H9 (cell line): ENCODE results near the gene EML4. TPM values are rescaled to one million over a fixed set of nuclear protein-coding genes. Genes with fewer than 3 reads are reported as not detected.

ENCODE experiments used
- DNase-seq: peaks from one replicate; pipeline ENCODE4 v3.0.0-alpha.2; 2017
- H2AFZ ChIP-seq: one replicate; pipeline ENCODE4 v1.6.1; 2013; ENCODE audit warnings: mild to moderate bottlenecking, low read length, control low read depth, moderate library complexity
- H2AK5ac ChIP-seq: 2 replicates; pipeline ENCODE4 v1.6.1; 2013; ENCODE audit warnings: low read length, control low read depth, mixed read lengths; ENCODE audit not compliant: insufficient read length
- H2BK120ac ChIP-seq: one replicate; pipeline ENCODE4 v1.6.1; 2013; ENCODE audit warnings: low read depth, mild to moderate bottlenecking, low read length, control low read depth, inconsistent platforms; ENCODE audit not compliant: poor library complexity, severe bottlenecking
- H2BK12ac ChIP-seq: 2 replicates; pipeline ENCODE4 v1.6.1; 2013; ENCODE audit warnings: low read length, control low read depth, mixed read lengths, low read depth; ENCODE audit not compliant: insufficient read length
- H2BK15ac ChIP-seq: 2 replicates; pipeline ENCODE4 v1.6.1; 2013; ENCODE audit warnings: low read depth, low read length, control low read depth
- H2BK20ac ChIP-seq: one replicate; pipeline ENCODE4 v1.6.1; 2013; ENCODE audit warnings: low read depth, mild to moderate bottlenecking, low read length, control low read depth, inconsistent platforms; ENCODE audit not compliant: poor library complexity, severe bottlenecking
- H2BK5ac ChIP-seq: 2 replicates; pipeline ENCODE4 v1.6.1; 2013; ENCODE audit warnings: low read length, control low read depth, mixed read lengths; ENCODE audit not compliant: insufficient read length
- H3K14ac ChIP-seq: 2 replicates; pipeline ENCODE4 v1.6.1; 2013; ENCODE audit warnings: low read length, control low read depth; ENCODE audit not compliant: insufficient read depth
- H3K18ac ChIP-seq: 2 replicates; pipeline ENCODE4 v1.6.1; 2013; ENCODE audit warnings: low read depth, mild to moderate bottlenecking, mixed read lengths, low read length, control low read depth; ENCODE audit not compliant: insufficient read length
- H3K23ac ChIP-seq: 2 replicates; pipeline ENCODE4 v1.6.1; 2013; ENCODE audit warnings: low read length, control low read depth, mixed read lengths, low read depth; ENCODE audit not compliant: insufficient read length
- H3K23me2 ChIP-seq: 2 replicates; pipeline ENCODE4 v1.6.1; 2013; ENCODE audit warnings: low read depth, mild to moderate bottlenecking, mixed read lengths, low read length, control low read depth; ENCODE audit not compliant: insufficient read length, poor library complexity, severe bottlenecking
- H3K27ac ChIP-seq: 2 replicates; pipeline ENCODE4 v1.5.1; 2013; ENCODE audit warnings: low read length, control low read depth, mixed read lengths, low read depth; ENCODE audit not compliant: insufficient read length
- H3K27me3 ChIP-seq: 2 replicates; pipeline ENCODE4 v1.6.1; 2013; ENCODE audit warnings: low read length, control low read depth, inconsistent platforms; ENCODE audit not compliant: insufficient read depth
- H3K4ac ChIP-seq: 2 replicates; pipeline ENCODE4 v1.6.1; 2013; ENCODE audit warnings: low read depth, mild to moderate bottlenecking, control low read depth, inconsistent platforms, low read length, moderate library complexity
- H3K4me1 ChIP-seq: 2 replicates; pipeline ENCODE4 v1.6.1; 2013; ENCODE audit warnings: low read length, control low read depth, inconsistent platforms; ENCODE audit not compliant: insufficient read depth
- H3K4me2 ChIP-seq: 2 replicates; pipeline ENCODE4 v1.6.1; 2013; ENCODE audit warnings: low read length, control low read depth, mixed read lengths; ENCODE audit not compliant: insufficient read length, insufficient read depth
- H3K56ac ChIP-seq: 2 replicates; pipeline ENCODE4 v1.6.1; 2013; ENCODE audit warnings: low read depth, mild to moderate bottlenecking, mixed read lengths, low read length, control low read depth; ENCODE audit not compliant: insufficient read length
- H3K79me1 ChIP-seq: 2 replicates; pipeline ENCODE4 v1.6.1; 2013; ENCODE audit warnings: low read depth, mild to moderate bottlenecking, moderate library complexity, low read length, control low read depth, inconsistent platforms; ENCODE audit not compliant: insufficient read depth, poor library complexity, severe bottlenecking
- H3K79me2 ChIP-seq: 2 replicates; pipeline ENCODE4 v1.6.1; 2013; ENCODE audit warnings: low read length, control low read depth, inconsistent platforms; ENCODE audit not compliant: insufficient read depth
- H3K9ac ChIP-seq: 2 replicates; pipeline ENCODE4 v1.6.1; 2013; ENCODE audit warnings: low read length, control low read depth, mixed read lengths; ENCODE audit not compliant: insufficient read length; ENCODE audit errors: extremely low read depth
- H3K9me3 ChIP-seq: one replicate; pipeline ENCODE4 v1.6.1; 2013; ENCODE audit warnings: low read depth, low read length, inconsistent platforms; ENCODE audit not compliant: control insufficient read depth
- H3T11ph ChIP-seq: one replicate; pipeline ENCODE4 v1.6.1; 2013; ENCODE audit warnings: mild to moderate bottlenecking, low read length, control low read depth, inconsistent platforms
- H4K20me1 ChIP-seq: one replicate; pipeline ENCODE4 v1.6.1; 2013; ENCODE audit not compliant: control insufficient read depth, insufficient read length, insufficient read depth
- H4K5ac ChIP-seq: 2 replicates; pipeline ENCODE4 v1.6.1; 2013; ENCODE audit warnings: low read depth, mild to moderate bottlenecking, mixed read lengths, low read length, control low read depth; ENCODE audit not compliant: insufficient read length
- H4K8ac ChIP-seq: replicated peaks from 2 replicates; pipeline ENCODE4 v1.6.1; 2013; ENCODE audit warnings: low read length, control low read depth, mixed read lengths, low read depth; ENCODE audit not compliant: insufficient read length
- H4K91ac ChIP-seq: 2 replicates; pipeline ENCODE4 v1.6.1; 2013; ENCODE audit warnings: low read depth, mild to moderate bottlenecking, moderate library complexity, mixed read lengths, low read length, control low read depth; ENCODE audit not compliant: insufficient read length
- H3K27ac Mint-ChIP-seq, 3 experiments: 2 replicates in 2 of 3; 3 replicates in 1 of 3; pipeline ENCODE4 v1.8.0; 2020 to 2021; ENCODE audit warnings: mixed read lengths in 3 of 3, mild to moderate bottlenecking in 1 of 3, moderate library complexity in 1 of 3
- H3K27me3 Mint-ChIP-seq: 2 replicates; pipeline ENCODE4 v1.8.0; 2021; ENCODE audit warnings: low read depth, mild to moderate bottlenecking, moderate library complexity, mixed read lengths
- H3K36me3 Mint-ChIP-seq, 3 experiments: 2 replicates in 2 of 3; 3 replicates in 1 of 3; pipeline ENCODE4 v1.8.0; 2020 to 2021; ENCODE audit warnings: low read depth in 3 of 3, mixed read lengths in 3 of 3; ENCODE audit not compliant: insufficient read depth in 1 of 3
- H3K4me1 Mint-ChIP-seq, 2 experiments: 2 replicates each; pipeline ENCODE4 v1.8.0; 2020; ENCODE audit warnings: mixed read lengths in 2 of 2
- H3K4me3 Mint-ChIP-seq, 2 experiments: 2 replicates in 1 of 2; 3 replicates in 1 of 2; pipeline ENCODE4 v1.8.0; 2020 to 2021; ENCODE audit warnings: mild to moderate bottlenecking in 2 of 2, mixed read lengths in 2 of 2, moderate library complexity in 1 of 2
- H3K9me3 Mint-ChIP-seq, 2 experiments: 2 replicates in 1 of 2; 3 replicates in 1 of 2; pipeline ENCODE4 v1.8.0; 2020; ENCODE audit warnings: mild to moderate bottlenecking in 2 of 2, mixed read lengths in 2 of 2, moderate library complexity in 1 of 2
- WGBS: extraction: QIAGEN DNeasy Blood & Tissue Kit; methylation state at CpG from one replicate; pipeline ENCODE4 v1.1.7; 2013; ENCODE audit warnings: missing lambda C conversion rate, low lambda C conversion rate, mixed read lengths; ENCODE audit not compliant: insufficient read length; ENCODE audit errors: extremely low coverage; 5-methylcytosine and 5-hydroxymethylcytosine counted together
- total RNA-seq: library from RNA; stranded (reverse); gene quantifications from 2 replicates; pipeline ENCODE4 v1.2.1, GENCODE V29; 2021
- TF ChIP-seq, protein P1 (sequence below): fragments of 200-600 bp; sonication (generic); conservative IDR thresholded peaks from 3 replicates; pipeline ENCODE4 v1.8.0; 2021; ENCODE audit warnings: antibody characterized with exemption, mild to moderate bottlenecking

Gene EML4
- total RNA-seq, 1 experiment from 2014 or later = 68.6 TPM

DNA sequence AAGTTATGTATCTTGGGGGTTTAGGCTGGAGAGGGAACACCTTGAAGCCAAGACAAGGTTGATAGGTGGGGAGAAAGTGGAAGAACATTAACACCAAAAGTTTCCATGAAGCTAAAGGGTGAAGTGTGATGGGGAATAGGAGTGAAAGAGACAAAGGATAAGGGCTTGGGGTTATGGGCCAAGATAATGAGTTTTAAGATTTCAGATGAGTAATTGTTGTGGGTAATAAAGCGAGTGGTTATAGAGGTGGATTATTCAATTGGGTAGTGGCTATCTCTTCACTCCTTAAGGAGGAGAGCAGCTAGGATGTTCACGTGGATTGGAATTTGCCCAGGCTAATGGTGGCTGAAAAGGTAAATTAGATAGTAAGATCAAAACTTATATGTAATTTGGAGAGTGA is 29.8 kb downstream of the EML4 start:
- Histone ChIP-seq H3K23me2 (no peaks in the 10 kb centered on the region), H4K5ac (no peak overlapping the region), H3K14ac (no peak overlapping the region), H3K79me2 (peaks cover 3% of the 10 kb centered on the region; the same call in 1 of the 2 replicates), H2AFZ (no peak overlapping the region), H2BK120ac (no peak overlapping the region), H2BK12ac (no peak overlapping the region), H3K4me1 (0 out of 2 replicates have a peak, but pooled peaks cover 5% of the 10 kb centered on the region), H4K91ac (no peak overlapping the region), H3T11ph (no peak overlapping the region), H3K27ac (no peak overlapping the region), H2BK20ac (no peak overlapping the region), H3K9ac (no peak overlapping the region), H3K4ac (no peak overlapping the region), H3K18ac (no peak overlapping the region), H2AK5ac (no peak overlapping the region), H4K8ac (no peak overlapping the region), H3K27me3 (no peaks in the 10 kb centered on the region), H3K56ac (no peak overlapping the region), H2BK5ac (no peak overlapping the region), H3K9me3 (no peaks in the 10 kb centered on the region), H4K20me1 (no peaks in the 10 kb centered on the region), H3K79me1 (peaks cover 7% of the 10 kb centered on the region), H3K23ac (no peak overlapping the region), H3K4me2 (no peak overlapping the region), H2BK15ac (no peak overlapping the region)
- TF ChIP-seq, protein P1, sequence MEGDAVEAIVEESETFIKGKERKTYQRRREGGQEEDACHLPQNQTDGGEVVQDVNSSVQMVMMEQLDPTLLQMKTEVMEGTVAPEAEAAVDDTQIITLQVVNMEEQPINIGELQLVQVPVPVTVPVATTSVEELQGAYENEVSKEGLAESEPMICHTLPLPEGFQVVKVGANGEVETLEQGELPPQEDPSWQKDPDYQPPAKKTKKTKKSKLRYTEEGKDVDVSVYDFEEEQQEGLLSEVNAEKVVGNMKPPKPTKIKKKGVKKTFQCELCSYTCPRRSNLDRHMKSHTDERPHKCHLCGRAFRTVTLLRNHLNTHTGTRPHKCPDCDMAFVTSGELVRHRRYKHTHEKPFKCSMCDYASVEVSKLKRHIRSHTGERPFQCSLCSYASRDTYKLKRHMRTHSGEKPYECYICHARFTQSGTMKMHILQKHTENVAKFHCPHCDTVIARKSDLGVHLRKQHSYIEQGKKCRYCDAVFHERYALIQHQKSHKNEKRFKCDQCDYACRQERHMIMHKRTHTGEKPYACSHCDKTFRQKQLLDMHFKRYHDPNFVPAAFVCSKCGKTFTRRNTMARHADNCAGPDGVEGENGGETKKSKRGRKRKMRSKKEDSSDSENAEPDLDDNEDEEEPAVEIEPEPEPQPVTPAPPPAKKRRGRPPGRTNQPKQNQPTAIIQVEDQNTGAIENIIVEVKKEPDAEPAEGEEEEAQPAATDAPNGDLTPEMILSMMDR = no peak
- H3K9me3 Mint-ChIP-seq = peaks cover 0 to 2% of the 10 kb centered on the region in 2 experiments; a peak in 1 of 5 replicates
- no peak for DNase-seq
- no peaks in the 10 kb centered on the region for H3K27me3 Mint-ChIP-seq
- peak overlapping the region in 1 of 3 experiments; percentile 1; a peak in 1 of 7 replicates for H3K27ac Mint-ChIP-seq
- no peak overlapping the region for H3K4me3 Mint-ChIP-seq
- peaks cover 11 to 12% of the 10 kb centered on the region in 2 experiments for H3K4me1 Mint-ChIP-seq
- H3K36me3 Mint-ChIP-seq = peaks cover 0 to 9% (median 9%) of the 10 kb centered on the region in 3 experiments; a peak in 3 of 7 replicates
- 100% methylated on average over 1 of the region's 2 CpGs for WGBS
